Fibroblast of mammary gland (primary cell): ENCODE measurements around the gene ADGRD1.
A peak's percentile ranks its signal among the peaks of the same experiment; 100 is the strongest.

Source experiments
- DNase-seq: peaks from one replicate; pipeline ENCODE4 v3.0.0-alpha.2; 2010; ENCODE audit warnings: low read depth
- H3K4me3 ChIP-seq: 2 replicates; pipeline ENCODE4 v1.5.1; 2011; ENCODE audit warnings: low read depth, mild to moderate bottlenecking, low read length, moderate library complexity; ENCODE audit not compliant: control insufficient read depth
- TF ChIP-seq, protein P1 (sequence below): conservative IDR thresholded peaks from 2 replicates; pipeline ENCODE4 v1.5.1; 2011; ENCODE audit warnings: low read depth, low read length, inconsistent platforms; ENCODE audit not compliant: control insufficient read depth, insufficient read depth

ADGRD1 gene

DNA sequence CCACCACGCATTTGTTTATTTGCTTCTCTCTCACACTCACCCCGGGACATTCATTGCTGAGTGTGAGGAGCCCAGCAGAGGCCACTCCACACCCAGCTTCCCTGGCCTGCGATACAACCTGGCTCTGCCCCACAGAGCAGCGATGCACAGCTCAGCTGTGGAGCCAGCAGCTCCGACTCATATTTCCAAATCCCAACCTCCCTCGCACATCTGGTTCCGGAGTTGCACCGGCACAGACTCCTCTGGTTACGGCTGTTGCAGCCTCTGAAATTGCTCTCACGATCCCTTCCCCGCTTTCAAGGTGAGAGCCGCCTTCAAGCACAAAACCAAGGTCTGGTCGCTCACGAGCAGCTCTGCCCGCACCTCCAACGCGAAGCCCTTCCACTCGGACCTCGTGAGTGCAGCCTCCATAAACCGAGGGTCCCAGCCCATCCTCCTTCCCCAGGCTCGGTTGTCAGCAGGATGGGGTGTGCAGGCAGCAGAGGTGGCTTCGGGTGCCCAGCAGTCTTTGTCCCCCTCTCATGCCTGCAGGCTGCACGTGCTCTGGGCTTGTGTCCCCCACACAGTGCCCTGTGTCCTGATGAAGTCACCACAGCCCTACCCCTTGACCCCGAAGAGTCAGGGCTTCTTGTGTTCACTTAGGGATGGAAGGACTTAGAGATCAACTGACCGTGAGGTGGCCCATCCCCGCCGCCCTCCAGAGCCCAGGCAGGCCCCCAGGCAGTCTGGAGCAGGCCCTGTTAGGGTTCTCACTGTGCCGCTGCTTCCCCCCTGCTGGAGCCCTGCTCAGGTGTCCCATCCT, 184.3 kb downstream of the ADGRD1 start:
- TF ChIP-seq, protein P1, sequence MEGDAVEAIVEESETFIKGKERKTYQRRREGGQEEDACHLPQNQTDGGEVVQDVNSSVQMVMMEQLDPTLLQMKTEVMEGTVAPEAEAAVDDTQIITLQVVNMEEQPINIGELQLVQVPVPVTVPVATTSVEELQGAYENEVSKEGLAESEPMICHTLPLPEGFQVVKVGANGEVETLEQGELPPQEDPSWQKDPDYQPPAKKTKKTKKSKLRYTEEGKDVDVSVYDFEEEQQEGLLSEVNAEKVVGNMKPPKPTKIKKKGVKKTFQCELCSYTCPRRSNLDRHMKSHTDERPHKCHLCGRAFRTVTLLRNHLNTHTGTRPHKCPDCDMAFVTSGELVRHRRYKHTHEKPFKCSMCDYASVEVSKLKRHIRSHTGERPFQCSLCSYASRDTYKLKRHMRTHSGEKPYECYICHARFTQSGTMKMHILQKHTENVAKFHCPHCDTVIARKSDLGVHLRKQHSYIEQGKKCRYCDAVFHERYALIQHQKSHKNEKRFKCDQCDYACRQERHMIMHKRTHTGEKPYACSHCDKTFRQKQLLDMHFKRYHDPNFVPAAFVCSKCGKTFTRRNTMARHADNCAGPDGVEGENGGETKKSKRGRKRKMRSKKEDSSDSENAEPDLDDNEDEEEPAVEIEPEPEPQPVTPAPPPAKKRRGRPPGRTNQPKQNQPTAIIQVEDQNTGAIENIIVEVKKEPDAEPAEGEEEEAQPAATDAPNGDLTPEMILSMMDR: no peak
- peak; percentile 31 for DNase-seq
- no peak overlapping the region for H3K4me3 ChIP-seq

DNA sequence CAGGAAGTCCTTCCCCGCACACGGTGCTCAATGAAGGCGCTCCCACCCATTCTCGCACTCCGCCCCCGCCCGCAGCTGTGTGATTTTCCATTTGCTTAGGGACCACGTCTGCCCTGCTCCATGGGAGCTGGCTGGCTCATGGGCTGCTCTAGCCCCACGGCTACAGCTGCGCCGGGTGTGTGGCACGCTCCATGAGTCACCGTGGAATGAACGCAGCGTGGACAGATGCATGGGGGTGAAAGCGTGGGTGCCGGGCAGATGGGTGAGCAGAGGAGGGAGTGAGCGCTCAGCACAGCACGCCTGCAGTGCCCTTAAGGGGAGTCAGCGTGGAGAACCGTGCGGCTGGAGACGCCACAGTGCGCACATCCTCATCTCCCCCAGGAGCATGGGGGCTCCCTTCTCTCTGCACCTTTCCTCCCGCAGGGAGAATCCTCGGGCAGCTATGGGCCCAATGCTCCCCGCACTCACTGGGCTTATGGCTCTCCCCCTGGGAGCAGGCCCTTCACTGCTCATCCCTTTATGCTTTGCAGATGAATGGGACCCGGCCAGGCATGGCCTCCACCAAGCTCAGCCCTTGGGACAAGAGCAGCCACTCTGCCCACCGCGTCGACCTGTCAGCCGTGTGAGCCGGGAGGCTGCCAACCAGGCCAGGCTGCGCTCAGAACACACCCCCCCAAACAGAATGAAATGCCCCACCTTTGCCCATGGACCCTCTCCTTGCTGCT, 185.1 kb downstream of the ADGRD1 start:
- TF ChIP-seq, protein P1: no peak
- no peak for DNase-seq
- H3K4me3 ChIP-seq: no peak overlapping the region

DNA sequence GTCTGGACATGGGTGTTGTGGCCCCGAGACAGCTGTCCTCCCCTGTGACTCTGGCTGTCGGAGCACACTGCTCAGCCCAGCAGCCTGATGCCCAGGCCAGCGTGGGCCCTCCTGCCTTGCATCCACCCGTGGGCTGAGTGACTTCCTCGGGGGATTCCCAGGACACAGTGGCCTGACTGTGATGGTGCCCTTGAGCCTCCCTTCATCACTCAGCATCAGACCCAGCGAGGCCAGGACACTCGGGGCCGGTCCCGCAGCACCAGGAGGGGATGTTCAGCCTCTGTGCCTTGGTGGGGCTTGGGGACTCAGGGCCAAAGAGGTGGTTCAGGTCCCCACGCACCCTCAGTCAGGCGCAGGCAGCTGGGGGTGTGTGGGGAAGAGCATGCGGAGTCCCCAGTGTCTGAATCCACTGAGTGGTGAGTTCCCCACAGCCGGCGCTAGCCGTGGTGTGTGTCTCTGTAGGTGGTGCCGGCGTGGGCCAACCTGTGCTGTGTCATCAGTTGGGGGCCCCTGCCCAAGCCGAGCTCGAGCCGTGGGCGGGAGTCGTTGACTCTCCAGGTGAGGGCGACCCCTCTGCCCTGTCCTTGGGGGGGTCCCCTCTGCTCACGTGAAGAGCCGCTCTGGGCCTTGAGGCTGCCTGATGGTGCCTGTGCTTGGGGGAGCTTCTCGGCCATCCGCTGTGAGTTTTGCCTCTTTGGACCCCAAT, 185.8 kb downstream of the ADGRD1 start:
- no peak for DNase-seq
- H3K4me3 ChIP-seq: no peak overlapping the region
- TF ChIP-seq, protein P1: no peak

DNA sequence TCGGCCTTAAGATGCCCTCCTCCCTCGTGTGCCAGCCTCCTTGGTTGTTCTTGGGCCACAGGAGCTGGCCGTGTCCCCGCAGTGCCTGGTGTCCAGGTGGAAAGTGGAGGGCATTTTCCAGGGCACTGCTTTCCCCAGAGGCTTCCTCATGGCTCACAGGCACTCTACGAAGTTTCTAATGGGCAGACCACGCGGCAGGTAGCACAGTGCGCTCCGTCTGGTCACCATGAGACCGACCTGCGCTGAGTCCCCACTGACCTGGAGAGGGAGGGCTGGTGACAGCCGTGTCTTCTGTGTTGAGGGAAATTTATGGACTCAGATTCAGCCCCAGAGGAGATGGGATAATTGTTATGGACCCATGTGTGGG, 186.3 kb downstream of the ADGRD1 start:
- TF ChIP-seq, protein P1: no peak
- no peak for DNase-seq
- no peak overlapping the region for H3K4me3 ChIP-seq

DNA sequence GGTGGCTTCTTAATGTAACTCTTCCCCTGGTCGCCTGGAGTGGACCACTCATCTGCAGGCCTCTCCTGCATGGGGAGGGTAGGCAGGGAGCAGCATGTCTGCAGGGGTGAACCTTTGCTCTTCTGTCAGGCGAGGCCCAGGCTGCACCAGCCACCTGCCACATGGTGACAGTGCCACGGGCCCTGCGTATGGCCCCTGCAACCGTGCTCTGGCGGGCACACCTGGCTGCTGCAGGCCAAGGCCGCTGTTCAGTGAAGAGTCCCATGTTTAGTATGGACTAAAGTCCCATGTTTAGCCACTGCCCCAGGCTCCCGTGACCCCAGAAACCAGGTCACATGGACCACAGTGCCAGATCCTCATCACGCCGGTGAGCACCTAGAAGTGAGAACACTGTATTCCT, 187.0 kb downstream of the ADGRD1 start:
- H3K4me3 ChIP-seq: no peak overlapping the region
- TF ChIP-seq, protein P1: no peak
- DNase-seq: no peak

DNA sequence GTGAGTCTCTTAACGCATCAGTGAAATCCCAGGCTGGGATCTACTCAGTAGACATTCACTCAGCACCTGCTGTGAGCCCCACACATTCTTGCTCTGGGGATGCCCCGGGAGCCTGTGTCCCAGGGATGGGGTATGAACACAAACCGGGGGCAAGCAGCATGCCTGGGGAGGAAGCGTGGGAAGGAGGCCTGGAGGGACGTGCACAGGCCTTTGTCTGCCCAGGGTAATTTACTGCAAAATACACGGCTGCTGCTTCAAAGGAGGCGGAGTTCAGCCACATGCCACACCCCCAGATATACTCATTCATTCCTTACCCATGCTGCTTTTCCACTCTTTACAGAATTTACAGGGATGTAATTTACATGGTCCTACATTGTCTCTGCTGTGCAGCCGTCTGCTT, 187.8 kb downstream of the ADGRD1 start:
- no peak for DNase-seq
- no peak overlapping the region for H3K4me3 ChIP-seq
- TF ChIP-seq, protein P1: no peak
